OCI-LY1 (cell line): ENCODE data around the gene WFDC12.

Source experiments
- H2AFZ ChIP-seq: fragments of 200-600 bp; sonication (generic), shearing (Covaris generic); 2 replicates; pipeline ENCODE4 v1.6.0; 2014; ENCODE audit warnings: antibody characterized with exemption, mild to moderate bottlenecking, low read length
- H3F3A ChIP-seq: fragments of 200-600 bp; sonication (generic), shearing (Covaris generic); 2 replicates; pipeline ENCODE4 v1.6.0; 2014; ENCODE audit warnings: mild to moderate bottlenecking, antibody characterized with exemption, low read length, moderate library complexity; ENCODE audit not compliant: insufficient read depth
- H3K27ac ChIP-seq: fragments of 200-600 bp; sonication (generic); 2 replicates; pipeline ENCODE4 v1.5.1; 2014; ENCODE audit warnings: low read length, mixed run types, mild to moderate bottlenecking, low read depth; ENCODE audit not compliant: poor library complexity, severe bottlenecking
- H3K27me3 ChIP-seq: fragments of 200-600 bp; sonication (generic); 2 replicates; pipeline ENCODE4 v1.6.0; 2014; ENCODE audit warnings: antibody characterized with exemption, mild to moderate bottlenecking, low read length, moderate library complexity; ENCODE audit not compliant: insufficient read depth
- H3K36me3 ChIP-seq: fragments of 200-600 bp; sonication (generic); 2 replicates; pipeline ENCODE4 v1.6.1; 2014; ENCODE audit warnings: mild to moderate bottlenecking, antibody characterized with exemption, low read length, moderate library complexity, mixed read lengths; ENCODE audit not compliant: insufficient read depth
- H3K4me1 ChIP-seq: fragments of 200-600 bp; sonication (generic); 2 replicates; pipeline ENCODE4 v1.5.1; 2014; ENCODE audit warnings: mild to moderate bottlenecking, low read length, moderate library complexity; ENCODE audit not compliant: insufficient read depth, severe bottlenecking
- H3K4me2 ChIP-seq: fragments of 200-600 bp; sonication (generic), shearing (Covaris generic); 2 replicates; pipeline ENCODE4 v1.6.1; 2014; ENCODE audit warnings: low read length
- H3K4me3 ChIP-seq: fragments of 200-600 bp; sonication (generic); 2 replicates; pipeline ENCODE4 v1.5.1; 2014; ENCODE audit warnings: low read length, low read depth, mild to moderate bottlenecking, mixed read lengths; ENCODE audit not compliant: poor library complexity, severe bottlenecking
- H3K79me2 ChIP-seq: fragments of 200-600 bp; shearing (Covaris generic); 2 replicates; pipeline ENCODE4 v1.6.1; 2016; ENCODE audit warnings: mixed run types, low read length, mixed read lengths; ENCODE audit not compliant: insufficient read depth
- H3K9ac ChIP-seq: fragments of 200-600 bp; sonication (generic), shearing (Covaris generic); 2 replicates; pipeline ENCODE4 v1.6.1; 2014; ENCODE audit warnings: mild to moderate bottlenecking, low read length, mixed read lengths
- H3K9me2 ChIP-seq: fragments of 200-600 bp; sonication (generic), shearing (Covaris generic); 2 replicates; pipeline ENCODE4 v1.6.1; 2014; ENCODE audit warnings: low read depth, mild to moderate bottlenecking, low read length, mixed read lengths
- H3K9me3 ChIP-seq: fragments of 200-600 bp; shearing (Covaris generic); 2 replicates; pipeline ENCODE4 v1.6.1; 2014; ENCODE audit warnings: low read length, mixed read lengths
- H4K20me1 ChIP-seq: fragments of 200-600 bp; sonication (generic), shearing (Covaris generic); 2 replicates; pipeline ENCODE4 v1.6.0; 2016; ENCODE audit warnings: mild to moderate bottlenecking, low read length; ENCODE audit not compliant: insufficient read depth
- CTCF ChIP-seq: fragments of 200-600 bp; sonication (generic), shearing (Covaris generic); IDR thresholded peaks from 2 replicates; pipeline ENCODE4 v1.5.1; 2017; ENCODE audit warnings: mild to moderate bottlenecking, antibody characterized with exemption, low read length, moderate library complexity, mixed read lengths
- EZH2 ChIP-seq: fragments of 200-600 bp; sonication (generic), shearing (Covaris generic); IDR thresholded peaks from 2 replicates; pipeline ENCODE4 v1.8.0; 2017; ENCODE audit warnings: borderline replicate concordance, mixed run types, mild to moderate bottlenecking, antibody characterized with exemption, low read length, moderate library complexity, mixed read lengths

Gene WFDC12

GRCh38 chr20:45088247-45088646 is 36.0 kb downstream of the WFDC12 start:
- Histone ChIP-seq H3K4me1 (no peaks in the 10 kb centered on the region), H3K9me3 (no peaks in the 10 kb centered on the region), H3K27ac (no peak overlapping the region), H3K9ac (no peak overlapping the region), H3K27me3 (no peaks in the 10 kb centered on the region), H4K20me1 (no peaks in the 10 kb centered on the region), H3K4me2 (no peak overlapping the region), H3K9me2 (no peaks in the 10 kb centered on the region), H2AFZ (no peak overlapping the region), H3K79me2 (no peaks in the 10 kb centered on the region), H3F3A (no peaks in the 10 kb centered on the region), H3K36me3 (peaks cover 13% of the 10 kb centered on the region; the same call in 1 of the 2 replicates), H3K4me3 (no peak overlapping the region)
- TF ChIP-seq CTCF (no peak), EZH2 (no peak)

- TF ChIP-seq EZH2 (no peak), CTCF (no peak)
- Histone ChIP-seq H3K27me3 (no peaks in the 10 kb centered on the region), H3K4me3 (no peak overlapping the region), H3K9me3 (no peaks in the 10 kb centered on the region), H2AFZ (no peak overlapping the region), H3K27ac (no peak overlapping the region), H3K9me2 (no peaks in the 10 kb centered on the region), H3K4me1 (no peaks in the 10 kb centered on the region), H3F3A (no peaks in the 10 kb centered on the region), H3K79me2 (no peaks in the 10 kb centered on the region), H3K36me3 (peaks cover 15% of the 10 kb centered on the region), H3K9ac (no peak overlapping the region), H3K4me2 (no peak overlapping the region), H4K20me1 (no peaks in the 10 kb centered on the region)
Observed at GRCh38 chr20:45087814-45088213, 36.5 kb downstream of the WFDC12 start.

GRCh38 chr20:45087097-45087790 is 37.0 kb downstream of the WFDC12 start:
- Histone ChIP-seq H3K27me3 (no peaks in the 10 kb centered on the region), H2AFZ (no peak overlapping the region), H4K20me1 (no peaks in the 10 kb centered on the region), H3K4me1 (no peaks in the 10 kb centered on the region), H3F3A (no peaks in the 10 kb centered on the region), H3K4me3 (no peak overlapping the region), H3K27ac (no peak overlapping the region), H3K9me2 (no peaks in the 10 kb centered on the region), H3K36me3 (peaks cover 21% of the 10 kb centered on the region), H3K9me3 (0 out of 2 replicates have a peak, but pooled peaks cover 3% of the 10 kb centered on the region), H3K9ac (no peak overlapping the region), H3K4me2 (no peak overlapping the region), H3K79me2 (no peaks in the 10 kb centered on the region)
- TF ChIP-seq EZH2 (no peak), CTCF (no peak)
